GM21529 (cell line): ENCODE measurements around the gene PPP2R3C.
A peak's percentile ranks its signal among the peaks of the same experiment; 100 is the strongest.
"Not testable (repeated sequence)": the region's sequence is repeated elsewhere in the genome, so short reads cannot be mapped to it uniquely, and the experiment has no call there.

Experiments used
- ATAC-seq: cut with Tn5 transposase; IDR thresholded peaks from one replicate; pipeline ENCODE4 v1.9.1; 2021; ENCODE audit not compliant: unreplicated experiment

The PPP2R3C gene

GRCh38 chr14:35121887-35122695, at the start of gene PPP2R3C, which contains the start of gene PRORP:
Gene PPP2R3C, minus strand, starts transcription at chr14:35121990. Its CDS starts 31 bp downstream, at chr14:35121959.
Gene PRORP, plus strand, starts transcription at chr14:35122552. Its CDS starts 694 bp downstream, at chr14:35123246.
- ATAC-seq, result peak; percentile 87

GRCh38 chr14:35167496-35167895, 45.7 kb upstream of the PPP2R3C start:
- ATAC-seq, result no peak

DNA sequence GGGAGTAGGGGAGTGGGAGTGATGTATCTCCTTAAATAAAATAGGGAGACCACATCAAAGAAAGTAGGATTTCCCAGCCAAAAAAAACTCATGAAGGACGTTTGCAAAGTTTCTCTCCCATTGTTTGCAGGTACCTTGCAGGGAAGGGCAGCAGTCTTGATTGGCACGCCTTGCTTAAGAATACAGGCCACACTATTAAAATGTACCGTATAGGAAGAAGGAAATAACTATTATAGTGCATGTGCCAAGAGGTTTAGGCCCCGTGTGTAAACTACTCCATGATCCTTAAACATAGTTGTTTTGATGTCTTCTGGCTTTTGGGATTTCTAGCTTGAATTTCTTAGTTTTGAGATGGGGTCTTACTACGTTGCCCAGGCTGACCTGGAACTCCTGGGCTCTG, 43.1 kb upstream of the PPP2R3C start:
- ATAC-seq, result no peak

DNA sequence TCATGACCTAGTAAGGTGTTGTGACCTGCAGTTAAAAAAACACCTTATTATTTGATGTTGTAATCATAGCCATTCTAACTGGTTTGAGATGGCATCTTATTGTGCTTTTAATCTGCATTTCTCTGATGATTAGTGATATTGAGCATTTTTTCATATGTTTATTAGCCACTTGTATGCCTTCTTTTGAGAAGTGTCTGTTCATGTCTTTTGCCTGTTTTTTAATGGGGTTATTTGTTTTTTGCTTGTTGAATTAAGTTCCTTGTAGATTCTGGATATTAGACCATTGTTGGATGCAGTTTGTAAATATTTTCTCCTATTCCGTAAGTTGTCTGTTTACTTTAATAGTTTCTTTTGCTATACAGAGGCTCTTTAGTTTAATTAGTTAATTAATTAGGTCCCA, 41.6 kb upstream of the PPP2R3C start:
- ATAC-seq, result no peak

DNA sequence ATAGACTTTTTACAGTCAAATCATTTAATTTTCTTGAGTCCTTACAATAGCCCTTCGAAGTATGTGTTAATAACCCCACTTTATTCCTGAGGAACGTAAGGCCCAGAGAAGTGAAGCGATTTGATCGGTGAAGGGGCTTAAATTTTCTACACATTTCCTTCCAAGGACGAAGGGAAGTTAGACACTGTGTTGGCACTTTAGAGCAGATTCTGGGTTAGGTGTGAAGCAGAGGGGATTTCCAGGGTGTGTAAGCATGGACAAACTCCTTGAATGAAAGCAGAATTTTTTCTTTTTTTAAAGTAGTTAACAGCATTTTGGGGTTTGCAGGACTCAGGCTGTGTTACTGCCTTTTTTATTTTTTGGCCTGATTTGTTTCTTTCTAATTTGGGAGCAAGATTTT, 39.4 kb upstream of the PPP2R3C start:
- no peak for ATAC-seq

DNA sequence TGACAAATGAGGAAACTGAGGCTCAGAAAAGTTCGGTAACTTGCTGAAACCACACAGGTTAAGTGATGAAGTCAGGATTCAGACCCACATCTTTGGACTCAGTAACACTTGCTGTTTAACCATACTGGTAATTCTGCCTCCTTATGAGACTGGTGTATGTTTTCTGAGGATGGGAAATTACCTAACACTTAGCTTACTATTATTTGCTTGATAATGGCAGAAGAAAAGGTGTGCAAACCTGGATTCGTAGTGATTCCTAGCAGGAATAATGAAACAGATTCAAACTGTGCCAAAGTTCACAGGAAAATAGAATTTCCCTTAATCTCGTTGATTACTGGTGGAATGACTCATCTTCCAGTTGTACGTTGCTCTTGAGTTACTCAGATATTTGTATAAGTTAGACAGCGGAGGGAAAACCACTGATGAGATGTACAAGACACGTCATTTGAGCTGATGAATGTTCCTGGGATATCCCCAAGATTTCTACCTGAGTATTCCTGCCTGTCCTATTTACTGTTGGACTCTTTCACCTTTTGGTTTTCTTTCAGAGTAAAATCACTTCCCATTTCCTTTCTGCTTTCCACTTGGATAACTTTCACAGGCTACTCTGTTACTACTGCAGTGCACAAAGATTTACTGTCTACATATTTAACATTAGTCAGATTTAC, 38.1 kb upstream of the PPP2R3C start:
- ATAC-seq, result no peak

DNA sequence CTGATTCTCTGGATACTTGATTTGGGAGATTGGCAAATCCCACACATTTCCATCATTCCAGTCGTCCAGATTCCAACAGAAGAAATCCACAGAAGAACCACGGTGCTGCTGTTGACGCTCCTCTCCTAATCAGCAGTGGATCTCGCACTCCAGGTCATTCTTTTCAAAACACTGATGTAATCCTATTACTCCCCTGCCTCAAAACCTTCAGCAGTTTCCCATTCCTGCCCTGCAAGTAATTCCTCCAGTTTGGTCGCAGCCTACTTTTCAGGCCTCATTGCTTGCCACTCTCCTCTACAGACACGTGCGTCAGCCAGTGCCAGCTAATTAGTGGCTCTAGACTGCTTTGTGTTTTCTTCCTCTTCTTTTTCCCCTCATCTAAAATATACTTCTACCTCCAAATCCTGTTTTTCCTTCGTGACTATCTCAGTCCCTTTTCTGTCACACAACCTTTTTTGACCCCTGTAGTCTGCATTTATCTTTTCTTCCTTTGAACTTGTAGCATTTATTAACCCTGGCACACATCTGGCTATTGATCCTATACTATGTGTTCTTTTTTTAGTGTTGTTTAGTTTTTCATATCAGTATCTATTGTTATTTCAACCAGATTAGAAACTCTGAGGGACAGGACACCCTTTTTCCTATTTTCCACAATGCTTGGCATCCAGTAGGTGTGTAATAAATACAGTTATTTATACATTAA, 37.3 kb upstream of the PPP2R3C start:
- no peak for ATAC-seq

GRCh38 chr14:35158491-35158890, 36.7 kb upstream of the PPP2R3C start:
- no peak for ATAC-seq

DNA sequence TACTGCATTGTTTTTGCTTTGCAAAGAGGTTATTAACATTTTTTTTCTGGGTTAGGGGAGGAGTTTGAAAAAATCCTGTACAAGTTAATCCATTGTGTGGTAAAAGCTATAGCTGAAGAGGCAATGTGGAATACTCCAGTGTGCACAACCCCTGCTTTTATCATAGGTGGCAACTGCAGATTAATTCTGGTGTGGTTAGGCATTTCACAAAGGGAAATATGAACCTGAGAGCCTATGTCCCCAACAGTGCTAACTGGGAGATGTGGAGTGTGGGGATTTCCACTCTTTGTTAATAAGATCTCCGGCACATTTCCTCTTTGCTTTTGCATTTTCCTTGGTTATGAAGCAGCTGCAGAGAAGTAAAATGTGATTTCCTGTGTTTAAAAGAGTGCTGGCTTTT, 34.2 kb upstream of the PPP2R3C start:
- ATAC-seq, result no peak

GRCh38 chr14:35154016-35154415, 32.2 kb upstream of the PPP2R3C start:
- no peak for ATAC-seq

GRCh38 chr14:35152531-35152930, 30.7 kb upstream of the PPP2R3C start:
- not testable (repeated sequence) for ATAC-seq

DNA sequence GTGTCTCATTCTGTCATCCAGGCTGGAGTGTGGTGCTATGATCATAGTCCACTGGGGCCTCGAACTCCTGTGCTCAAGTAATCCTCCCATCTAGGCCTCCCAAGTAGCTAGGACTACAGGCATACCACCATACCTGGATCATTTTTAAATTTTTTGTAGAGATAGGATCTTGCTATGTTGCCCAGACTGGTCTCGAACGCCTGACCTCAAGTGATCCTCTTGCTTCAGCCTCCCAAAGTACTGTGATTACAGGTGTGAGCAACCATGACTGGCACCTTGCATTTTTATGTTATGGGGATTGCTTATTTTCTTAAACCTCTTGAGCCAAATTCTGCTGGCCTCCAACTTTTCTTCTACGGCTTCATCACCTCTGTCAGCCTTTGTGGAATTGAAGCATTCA, 27.4 kb upstream of the PPP2R3C start:
- no peak for ATAC-seq

DNA sequence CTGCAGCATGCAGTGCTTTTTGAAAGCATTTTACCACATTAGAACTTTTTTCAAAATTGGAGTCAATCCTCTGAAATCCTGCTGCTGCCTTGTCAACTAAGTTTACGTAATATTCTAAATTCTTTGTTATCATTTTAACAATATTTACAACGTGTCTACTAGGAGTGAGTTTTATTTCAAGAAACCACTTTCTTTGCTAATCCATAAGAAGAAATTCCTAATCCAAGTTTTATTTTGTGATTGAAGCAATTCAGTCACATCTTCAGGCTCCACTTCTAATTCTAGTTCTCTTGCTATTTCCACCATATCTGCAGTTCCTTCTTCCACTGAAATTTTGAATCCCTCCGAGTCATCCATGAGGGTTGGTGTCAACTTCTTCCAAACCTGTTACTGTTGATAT, 25.9 kb upstream of the PPP2R3C start:
- no peak for ATAC-seq

- no peak for ATAC-seq
These were observed 25.4 kb upstream of the PPP2R3C start for GRCh38 chr14:35147186-35147585.

DNA sequence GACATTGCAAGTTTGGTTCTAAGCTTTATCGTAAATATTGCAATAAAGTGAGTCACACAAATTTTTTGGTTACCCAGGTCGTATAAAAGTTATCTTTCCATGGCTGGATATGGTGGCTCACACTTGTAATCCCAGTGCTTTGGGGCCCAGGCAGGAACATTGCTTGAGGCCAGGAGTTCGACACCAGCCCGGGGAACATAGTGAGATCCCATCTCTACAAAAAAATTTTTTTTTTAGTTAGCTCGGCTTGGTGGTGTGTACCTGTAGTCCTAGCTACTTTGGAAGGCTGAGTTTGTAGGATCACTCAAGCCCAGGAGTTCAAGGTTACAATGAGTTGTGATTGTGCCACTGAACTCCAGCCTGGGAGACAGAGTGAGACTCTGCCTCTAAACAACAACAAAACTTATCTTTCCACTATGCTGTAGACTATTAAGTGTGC, 24.9 kb upstream of the PPP2R3C start:
- no peak for ATAC-seq

- ATAC-seq, result no peak
These were observed 22.2 kb upstream of the PPP2R3C start for GRCh38 chr14:35144029-35144428.

DNA sequence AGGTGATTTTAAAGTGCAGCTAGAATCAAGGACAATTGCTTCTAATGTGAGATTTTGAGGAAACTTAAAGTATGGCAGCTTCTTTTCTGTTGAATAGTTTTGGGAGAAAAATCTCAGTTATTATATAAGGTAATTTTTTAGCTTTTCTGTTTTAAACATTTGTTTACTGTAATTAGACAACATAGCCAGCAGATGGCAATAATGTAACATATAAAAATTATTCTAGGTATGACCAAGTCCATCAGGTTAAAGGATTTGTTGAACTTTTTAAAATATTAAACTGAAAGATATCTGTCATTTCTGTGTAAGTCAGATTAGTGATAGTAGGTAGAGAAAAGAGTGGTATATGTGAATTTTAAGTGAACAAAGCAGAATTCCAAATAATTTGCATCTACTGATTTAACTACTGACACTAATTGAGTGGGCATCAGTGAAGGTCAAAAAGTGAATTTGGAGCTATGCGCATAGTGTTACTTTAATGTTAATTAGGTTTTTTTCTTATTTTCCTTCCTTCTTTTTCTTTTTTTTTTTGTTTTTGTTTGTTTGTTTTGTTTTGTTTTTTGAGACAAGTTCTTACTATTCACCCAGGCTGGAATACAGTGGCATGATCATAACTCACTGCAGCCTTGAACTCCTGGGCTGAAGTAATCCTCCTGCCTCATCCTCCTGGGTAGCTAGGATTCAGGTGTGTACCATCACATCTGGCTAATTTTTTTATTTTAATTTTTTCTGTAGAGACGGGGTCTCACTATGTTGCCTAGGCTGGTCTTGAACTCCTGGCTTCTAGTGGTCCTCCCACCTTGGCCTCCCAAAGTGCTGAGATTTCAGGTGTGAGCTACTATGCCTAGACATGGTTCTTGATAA, 19.2 kb upstream of the PPP2R3C start:
- ATAC-seq, result no peak

GRCh38 chr14:35138585-35138984, 16.8 kb upstream of the PPP2R3C start:
- ATAC-seq, result no peak

- no peak for ATAC-seq
These were observed 12.7 kb upstream of the PPP2R3C start for GRCh38 chr14:35134329-35135123.
